ENCODE results near the gene ZNF792. TPM values are rescaled to one million over a fixed set of nuclear protein-coding genes. Genes with fewer than 3 reads are reported as not detected.
"Not testable (repeated sequence)": the region's sequence is repeated elsewhere in the genome, so short reads cannot be mapped to it uniquely, and the experiment has no call there.

The ZNF792 gene
- total RNA-seq, 1 experiment from 2014 or later: 4.1 TPM

- DNase-seq (ENCODE audit: low read depth): no peak
These were observed 34.9 kb upstream of the ZNF792 start for GRCh38 chr19:34998777-34999497.

GRCh38 chr19:34998224-34998623 is 34.2 kb upstream of the ZNF792 start:
- DNase-seq (ENCODE audit: low read depth): not testable (repeated sequence)

GRCh38 chr19:34997071-34997617 is 33.1 kb upstream of the ZNF792 start:
- DNase-seq (ENCODE audit: low read depth): no peak

DNA sequence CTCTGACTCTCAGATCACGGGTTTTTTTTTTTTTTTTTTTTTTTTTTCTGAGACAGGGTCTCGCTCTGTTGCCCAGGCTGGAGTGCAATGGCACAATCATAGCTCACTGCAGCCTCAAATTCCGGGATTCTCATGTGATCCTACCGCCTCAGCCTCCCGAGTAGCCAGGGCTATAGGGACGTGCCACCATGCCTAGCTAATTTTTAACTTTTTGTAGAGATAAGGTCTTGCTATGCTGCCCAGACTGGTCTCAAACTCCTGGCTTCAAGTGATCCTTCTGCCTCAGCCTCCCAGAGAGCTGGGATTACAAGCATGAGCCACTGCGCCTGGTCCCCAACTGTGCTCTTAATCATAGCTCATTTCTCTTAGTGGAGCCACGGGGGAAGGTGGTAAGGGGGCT is 31.5 kb upstream of the ZNF792 start:
- DNase-seq (ENCODE audit: low read depth): no peak

- no peak for DNase-seq (ENCODE audit: low read depth)
These were observed 30.9 kb upstream of the ZNF792 start for GRCh38 chr19:34994643-34995541.

- no peak for DNase-seq (ENCODE audit: low read depth)
These were observed 30.2 kb upstream of the ZNF792 start for GRCh38 chr19:34994286-34994642.

- DNase-seq (ENCODE audit: low read depth): not testable (repeated sequence)
These were observed 28.6 kb upstream of the ZNF792 start for GRCh38 chr19:34992582-34992981.

DNA sequence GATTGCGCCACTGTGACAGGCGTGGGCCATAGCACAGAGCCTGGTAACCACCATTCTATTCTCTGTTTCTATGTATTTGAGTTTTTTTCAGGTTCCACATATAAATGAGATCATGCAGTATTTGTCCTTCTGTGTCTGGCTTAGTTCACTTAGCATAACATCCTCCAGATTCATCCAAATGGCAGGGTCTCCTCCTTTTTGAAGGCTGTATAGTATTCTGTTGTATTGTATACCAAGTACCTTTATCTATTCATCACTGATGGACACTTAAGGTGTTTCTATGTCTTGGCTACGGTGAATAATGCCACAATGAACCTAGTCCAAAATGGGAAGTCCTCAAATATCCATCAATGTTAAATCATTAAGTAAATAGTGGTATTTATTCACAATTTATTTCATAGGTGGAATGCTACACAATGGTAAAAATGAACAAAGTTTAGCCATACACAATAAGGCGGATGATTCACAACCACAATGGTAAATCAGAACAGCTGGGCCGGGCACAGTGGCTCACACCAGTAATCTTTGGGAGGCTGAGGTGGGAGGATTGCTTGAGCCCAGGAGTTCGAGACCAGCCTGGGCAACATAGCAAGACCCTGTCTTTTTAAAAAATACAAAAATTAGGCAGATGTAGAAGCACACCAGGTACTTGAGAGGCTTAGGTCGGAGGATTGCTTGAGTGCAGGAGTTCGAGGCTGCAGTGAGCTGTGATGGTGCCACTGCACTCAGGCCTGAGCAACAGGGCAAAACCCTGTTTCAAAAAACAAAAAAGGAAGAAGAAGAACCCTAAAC is 27.7 kb upstream of the ZNF792 start:
- no peak for DNase-seq (ENCODE audit: low read depth)

- no peak for DNase-seq (ENCODE audit: low read depth)
These were observed 26.7 kb upstream of the ZNF792 start for GRCh38 chr19:34990578-34991192.

DNA sequence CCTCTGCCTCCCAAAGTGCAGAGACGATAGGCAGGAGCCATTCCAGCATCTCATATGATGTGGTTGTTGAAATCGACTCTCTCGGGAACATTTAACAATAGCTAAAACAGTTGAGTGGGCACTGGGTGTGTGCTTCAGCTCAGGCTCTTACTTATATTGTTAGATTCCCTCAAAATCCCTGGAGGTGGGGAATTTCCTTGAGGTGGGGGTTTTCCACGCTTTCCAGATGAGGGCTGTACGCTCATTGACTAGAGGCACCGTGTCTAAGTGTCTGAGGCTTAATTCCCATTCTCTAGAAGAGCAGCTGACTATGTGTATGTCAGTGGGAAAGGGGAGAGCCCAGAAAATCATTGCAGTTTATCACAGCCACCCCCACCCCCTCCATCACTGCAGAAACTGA is 25.3 kb upstream of the ZNF792 start:
- DNase-seq (ENCODE audit: low read depth): no peak

- no peak for DNase-seq (ENCODE audit: low read depth)
These were observed 24.1 kb upstream of the ZNF792 start for GRCh38 chr19:34988119-34988518.

DNA sequence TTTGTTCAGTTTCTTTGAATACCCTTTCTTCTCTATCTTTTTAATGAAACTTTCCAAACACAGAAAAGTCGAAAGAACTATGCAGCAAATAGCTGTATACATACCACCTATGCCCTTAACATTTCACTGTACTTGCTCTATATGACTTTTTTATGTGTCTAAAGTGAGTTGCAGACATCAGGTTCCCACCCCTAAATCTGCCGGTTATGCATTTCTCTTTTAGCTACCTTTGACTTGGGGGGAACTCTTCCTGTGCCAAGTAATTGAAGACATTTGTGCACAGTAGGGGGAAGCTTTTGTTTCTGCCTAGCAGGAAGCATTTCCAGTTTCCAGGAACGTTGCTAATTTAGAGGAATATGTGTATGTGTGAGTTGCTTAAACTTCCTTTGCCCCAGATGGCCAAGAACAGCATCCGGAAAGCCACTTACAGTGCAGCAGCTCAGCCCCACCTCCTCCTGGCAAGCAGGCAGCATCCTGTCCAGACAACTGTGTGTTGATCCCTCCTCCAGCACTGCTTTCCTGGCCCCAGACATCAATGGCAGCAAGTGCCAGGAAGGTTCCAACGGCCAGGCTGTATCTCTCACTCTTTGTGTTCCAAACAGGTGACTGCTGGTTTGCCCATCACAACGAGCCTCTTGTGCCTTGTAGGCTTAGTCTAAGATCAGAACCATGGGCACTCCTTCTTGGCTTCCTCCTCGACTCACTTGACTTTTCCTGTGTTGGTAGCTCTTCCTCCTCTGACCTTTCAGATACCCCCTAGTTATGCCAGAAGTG is 21.4 kb upstream of the ZNF792 start:
- DNase-seq (ENCODE audit: low read depth): no peak

DNA sequence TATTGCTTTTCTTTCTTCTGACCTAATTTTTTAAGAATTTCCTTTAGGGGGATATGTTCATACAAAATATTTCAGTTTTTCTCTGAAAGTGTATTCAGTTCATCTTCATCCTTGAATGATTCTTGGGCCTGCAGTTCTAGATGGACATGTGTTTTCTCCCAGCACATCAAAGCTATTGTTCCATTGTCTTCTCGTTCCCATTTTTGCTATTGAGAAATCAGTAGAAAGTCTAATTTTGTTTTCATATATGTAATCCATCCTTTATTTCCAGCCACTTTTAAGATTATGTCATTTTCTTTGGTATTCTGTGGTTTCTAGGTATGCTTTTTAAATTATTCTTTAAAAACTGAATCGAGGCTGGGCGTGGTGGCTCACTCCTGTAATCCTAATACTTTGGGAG is 20.3 kb upstream of the ZNF792 start:
- DNase-seq (ENCODE audit: low read depth): no peak

DNA sequence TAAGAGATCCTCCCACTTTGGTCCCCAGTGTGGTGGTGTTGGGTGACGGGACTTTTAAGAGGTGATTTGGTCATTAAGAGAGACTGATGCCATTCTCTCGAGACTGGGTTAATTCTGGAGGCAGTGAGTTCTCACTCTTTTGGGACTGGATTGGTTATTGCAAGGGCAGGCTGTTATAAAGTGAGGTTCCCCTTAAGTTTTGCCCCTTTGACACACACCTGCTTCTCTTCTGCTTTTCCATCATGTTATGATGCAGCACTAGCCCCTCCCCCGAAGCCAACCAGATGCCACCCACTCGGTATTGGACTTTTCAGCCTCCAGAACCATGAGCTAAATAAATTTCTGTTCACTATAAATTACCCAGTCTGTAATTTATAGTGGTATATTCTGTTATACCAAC is 19.8 kb upstream of the ZNF792 start:
- no peak for DNase-seq (ENCODE audit: low read depth)

DNA sequence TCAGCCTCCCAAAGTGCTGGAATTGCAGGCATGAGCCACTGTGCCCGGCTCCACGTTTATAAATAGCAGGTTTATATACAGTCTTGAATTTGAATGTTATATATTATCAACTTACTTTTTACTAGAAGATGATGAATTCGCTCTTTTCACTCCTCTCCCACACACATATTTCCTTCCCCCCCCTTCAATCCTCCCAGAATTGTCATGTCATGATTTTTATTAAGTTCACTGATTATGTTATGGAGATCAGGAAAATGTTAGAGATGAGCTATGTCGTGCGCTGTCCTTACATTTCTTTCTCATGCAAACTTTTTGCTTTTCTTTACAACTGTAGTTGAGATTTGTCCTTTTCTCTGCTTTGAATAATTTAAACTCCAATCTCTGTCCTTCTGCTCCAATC is 18.2 kb upstream of the ZNF792 start:
- no peak for DNase-seq (ENCODE audit: low read depth)

GRCh38 chr19:34979819-34980640 is 16.0 kb upstream of the ZNF792 start:
- DNase-seq (ENCODE audit: low read depth): no peak

- no peak for DNase-seq (ENCODE audit: low read depth)
These were observed 12.6 kb upstream of the ZNF792 start for GRCh38 chr19:34976611-34977010.

GRCh38 chr19:34975056-34975455 is 11.0 kb upstream of the ZNF792 start:
- no peak for DNase-seq (ENCODE audit: low read depth)

DNA sequence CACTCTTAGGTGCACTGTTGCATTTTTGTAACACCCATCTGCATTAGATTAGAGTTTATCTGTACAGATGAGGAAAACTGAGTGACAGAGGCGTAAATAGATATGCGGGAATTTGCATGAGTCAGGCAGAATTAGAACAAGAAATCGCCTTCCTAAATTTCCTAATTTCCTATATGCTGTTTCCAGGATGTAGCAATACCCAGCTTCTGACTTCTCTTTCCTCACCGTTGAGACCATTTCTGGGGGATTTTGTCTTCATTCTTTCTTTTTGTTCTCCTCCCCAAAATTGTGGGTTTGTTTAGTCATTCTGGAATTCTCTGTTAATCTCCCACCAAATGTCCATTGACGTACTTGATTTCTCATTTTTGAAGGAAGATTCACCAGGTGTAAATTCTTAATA is 10.6 kb upstream of the ZNF792 start:
- no peak for DNase-seq (ENCODE audit: low read depth)

All from LHCN-M2 (cell line).